ENCODE measurements around the gene MED13L.

DNA sequence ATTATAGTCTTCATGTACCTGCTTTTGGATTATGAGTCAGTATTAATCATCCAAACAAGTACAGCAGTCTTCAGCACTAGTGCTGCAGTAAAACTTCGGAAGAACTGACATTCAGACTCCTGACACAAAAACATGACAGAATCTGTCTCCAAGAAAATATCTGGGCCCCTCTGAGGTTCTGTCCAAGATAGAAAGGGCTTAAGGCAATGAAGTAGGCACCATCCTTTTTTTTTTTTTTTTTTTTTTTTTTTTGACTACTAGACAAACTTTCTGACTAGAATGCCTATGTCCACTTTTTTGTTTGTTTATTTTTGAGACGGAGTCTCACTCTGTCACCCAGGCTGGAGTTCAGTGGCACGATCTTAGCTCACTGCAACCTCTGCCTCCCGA is 112.5 kb downstream of the MED13L start:
- TF ChIP-seq POLR2AphosphoS5 (IDR thresholded peaks at IDR 0.05; ENCODE audit: low read depth, low read length) (no peak), SIN3A (IDR thresholded peaks at IDR 0.05; ENCODE audit: borderline replicate concordance, insufficient read depth, low read length) (no peak)
- TF ChIP-seq, protein P1, sequence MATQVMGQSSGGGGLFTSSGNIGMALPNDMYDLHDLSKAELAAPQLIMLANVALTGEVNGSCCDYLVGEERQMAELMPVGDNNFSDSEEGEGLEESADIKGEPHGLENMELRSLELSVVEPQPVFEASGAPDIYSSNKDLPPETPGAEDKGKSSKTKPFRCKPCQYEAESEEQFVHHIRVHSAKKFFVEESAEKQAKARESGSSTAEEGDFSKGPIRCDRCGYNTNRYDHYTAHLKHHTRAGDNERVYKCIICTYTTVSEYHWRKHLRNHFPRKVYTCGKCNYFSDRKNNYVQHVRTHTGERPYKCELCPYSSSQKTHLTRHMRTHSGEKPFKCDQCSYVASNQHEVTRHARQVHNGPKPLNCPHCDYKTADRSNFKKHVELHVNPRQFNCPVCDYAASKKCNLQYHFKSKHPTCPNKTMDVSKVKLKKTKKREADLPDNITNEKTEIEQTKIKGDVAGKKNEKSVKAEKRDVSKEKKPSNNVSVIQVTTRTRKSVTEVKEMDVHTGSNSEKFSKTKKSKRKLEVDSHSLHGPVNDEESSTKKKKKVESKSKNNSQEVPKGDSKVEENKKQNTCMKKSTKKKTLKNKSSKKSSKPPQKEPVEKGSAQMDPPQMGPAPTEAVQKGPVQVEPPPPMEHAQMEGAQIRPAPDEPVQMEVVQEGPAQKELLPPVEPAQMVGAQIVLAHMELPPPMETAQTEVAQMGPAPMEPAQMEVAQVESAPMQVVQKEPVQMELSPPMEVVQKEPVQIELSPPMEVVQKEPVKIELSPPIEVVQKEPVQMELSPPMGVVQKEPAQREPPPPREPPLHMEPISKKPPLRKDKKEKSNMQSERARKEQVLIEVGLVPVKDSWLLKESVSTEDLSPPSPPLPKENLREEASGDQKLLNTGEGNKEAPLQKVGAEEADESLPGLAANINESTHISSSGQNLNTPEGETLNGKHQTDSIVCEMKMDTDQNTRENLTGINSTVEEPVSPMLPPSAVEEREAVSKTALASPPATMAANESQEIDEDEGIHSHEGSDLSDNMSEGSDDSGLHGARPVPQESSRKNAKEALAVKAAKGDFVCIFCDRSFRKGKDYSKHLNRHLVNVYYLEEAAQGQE (IDR thresholded peaks at IDR 0.05; ENCODE audit: insufficient read depth in 1 of 2, low read depth in 2 of 2, low read length in 2 of 2) = no peak

Data from PFSK-1 (cell line).